Hepatocyte (in vitro differentiated cells): ENCODE results near the gene CXCL16.

Experiments used
- EZH2 ChIP-seq: fragments of 200-600 bp; sonication (generic); IDR thresholded peaks from 2 replicates; pipeline ENCODE4 v1.6.1; 2016; ENCODE audit warnings: antibody characterized with exemption, mild to moderate bottlenecking, borderline replicate concordance
- EZH2phosphoT487 ChIP-seq: fragments of 200-600 bp; sonication (generic); IDR thresholded peaks from one replicate; pipeline ENCODE4 v1.6.1; 2018; ENCODE audit warnings: antibody characterized with exemption, mild to moderate bottlenecking, low read depth, moderate library complexity; ENCODE audit not compliant: unreplicated experiment, severe bottlenecking
- TF ChIP-seq, protein P1 (sequence below): fragments of 200-600 bp; sonication (generic); IDR thresholded peaks from 2 replicates; pipeline ENCODE4 v1.5.1; 2016; ENCODE audit warnings: antibody characterized with exemption, mild to moderate bottlenecking; ENCODE audit not compliant: poor library complexity

DNA sequence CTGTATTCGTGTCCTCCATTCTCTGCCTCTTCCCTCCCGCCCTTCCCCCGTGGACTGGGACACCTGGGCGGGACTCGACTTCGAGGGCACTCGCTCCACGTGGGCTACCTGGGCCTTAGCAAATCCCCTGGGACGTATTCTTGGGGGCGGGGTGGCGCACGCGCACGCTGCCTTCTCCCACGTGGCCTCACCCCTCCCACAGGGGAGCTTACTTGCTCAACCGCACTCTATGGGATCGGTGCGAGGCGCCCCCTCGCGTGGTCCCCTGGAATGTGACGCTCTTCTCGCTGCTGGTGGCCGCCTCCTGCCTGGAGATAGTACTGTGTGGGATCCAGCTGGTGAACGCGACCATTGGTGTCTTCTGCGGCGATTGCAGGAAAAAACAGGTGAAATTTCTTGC, 42.9 kb upstream of the CXCL16 start:
- TF ChIP-seq, protein P1, sequence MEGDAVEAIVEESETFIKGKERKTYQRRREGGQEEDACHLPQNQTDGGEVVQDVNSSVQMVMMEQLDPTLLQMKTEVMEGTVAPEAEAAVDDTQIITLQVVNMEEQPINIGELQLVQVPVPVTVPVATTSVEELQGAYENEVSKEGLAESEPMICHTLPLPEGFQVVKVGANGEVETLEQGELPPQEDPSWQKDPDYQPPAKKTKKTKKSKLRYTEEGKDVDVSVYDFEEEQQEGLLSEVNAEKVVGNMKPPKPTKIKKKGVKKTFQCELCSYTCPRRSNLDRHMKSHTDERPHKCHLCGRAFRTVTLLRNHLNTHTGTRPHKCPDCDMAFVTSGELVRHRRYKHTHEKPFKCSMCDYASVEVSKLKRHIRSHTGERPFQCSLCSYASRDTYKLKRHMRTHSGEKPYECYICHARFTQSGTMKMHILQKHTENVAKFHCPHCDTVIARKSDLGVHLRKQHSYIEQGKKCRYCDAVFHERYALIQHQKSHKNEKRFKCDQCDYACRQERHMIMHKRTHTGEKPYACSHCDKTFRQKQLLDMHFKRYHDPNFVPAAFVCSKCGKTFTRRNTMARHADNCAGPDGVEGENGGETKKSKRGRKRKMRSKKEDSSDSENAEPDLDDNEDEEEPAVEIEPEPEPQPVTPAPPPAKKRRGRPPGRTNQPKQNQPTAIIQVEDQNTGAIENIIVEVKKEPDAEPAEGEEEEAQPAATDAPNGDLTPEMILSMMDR = no peak
- no peak for TF ChIP-seq EZH2phosphoT487
- no peak for TF ChIP-seq EZH2
